AG04449 (cell line): Measurements from ENCODE around the gene C11orf52.
"Not testable (repeated sequence)": the region's sequence is repeated elsewhere in the genome, so short reads cannot be mapped to it uniquely, and the experiment has no call there.

Experiments
- CTCF ChIA-PET: fragments of 350-600 bp; formaldehyde crosslinking; extraction: SDS; loops from one replicate; lab custom pipeline; 2021; ENCODE audit warnings: antibody characterized with exemption; lab: Yijun Ruan, JAX
- POLR2A ChIA-PET: fragments of 400-600, 350-600 bp; formaldehyde crosslinking; extraction: SDS; loops from one replicate; lab custom pipeline; 2020; ENCODE audit warnings: antibody characterized with exemption, inconsistent platforms; lab: Yijun Ruan, JAX
- DNase-seq: peaks from one replicate; pipeline ENCODE4 v3.0.0-alpha.2; 2010; ENCODE audit warnings: low read depth, low spot score
- H3K4me3 ChIP-seq: 2 replicates; pipeline ENCODE4 v1.5.1; 2011; ENCODE audit warnings: low read depth, mild to moderate bottlenecking, control low read depth, low read length
- TF ChIP-seq, protein P1 (sequence below): IDR thresholded peaks from one replicate; pipeline ENCODE4 v1.5.1; 2011; ENCODE audit warnings: mild to moderate bottlenecking, moderate library complexity, low read length, control low read depth, inconsistent platforms; ENCODE audit not compliant: insufficient read depth; ENCODE audit errors: missing control alignments

The C11orf52 gene

GRCh38 chr11:111878385-111878848, 40.3 kb upstream of the C11orf52 start:
- ChIA-PET POLR2A (no interaction called here), CTCF (interaction anchor here (0.7 to 4.2 kb wide), 16 partner anchors 9 to 206 kb away, joined by 3 to 50 read pairs (median 4); no protein-coding TSS in a partner anchor)
- peak overlapping the region; percentile 94 for H3K4me3 ChIP-seq
- DNase-seq, result no peak
- TF ChIP-seq, protein P1, sequence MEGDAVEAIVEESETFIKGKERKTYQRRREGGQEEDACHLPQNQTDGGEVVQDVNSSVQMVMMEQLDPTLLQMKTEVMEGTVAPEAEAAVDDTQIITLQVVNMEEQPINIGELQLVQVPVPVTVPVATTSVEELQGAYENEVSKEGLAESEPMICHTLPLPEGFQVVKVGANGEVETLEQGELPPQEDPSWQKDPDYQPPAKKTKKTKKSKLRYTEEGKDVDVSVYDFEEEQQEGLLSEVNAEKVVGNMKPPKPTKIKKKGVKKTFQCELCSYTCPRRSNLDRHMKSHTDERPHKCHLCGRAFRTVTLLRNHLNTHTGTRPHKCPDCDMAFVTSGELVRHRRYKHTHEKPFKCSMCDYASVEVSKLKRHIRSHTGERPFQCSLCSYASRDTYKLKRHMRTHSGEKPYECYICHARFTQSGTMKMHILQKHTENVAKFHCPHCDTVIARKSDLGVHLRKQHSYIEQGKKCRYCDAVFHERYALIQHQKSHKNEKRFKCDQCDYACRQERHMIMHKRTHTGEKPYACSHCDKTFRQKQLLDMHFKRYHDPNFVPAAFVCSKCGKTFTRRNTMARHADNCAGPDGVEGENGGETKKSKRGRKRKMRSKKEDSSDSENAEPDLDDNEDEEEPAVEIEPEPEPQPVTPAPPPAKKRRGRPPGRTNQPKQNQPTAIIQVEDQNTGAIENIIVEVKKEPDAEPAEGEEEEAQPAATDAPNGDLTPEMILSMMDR, result no peak

- ChIA-PET POLR2A (no interaction called here), CTCF (interaction anchor here (0.9 to 4.2 kb wide), 14 partner anchors 8 to 206 kb away, joined by 3 to 50 read pairs (median 4); partner anchors contain the start of gene ALG9)
- DNase-seq, result peak; percentile 76
- TF ChIP-seq, protein P1, result peak; percentile 95
- peak within 1 kb of the TSS; percentile 94 for H3K4me3 ChIP-seq
Observed at GRCh38 chr11:111878849-111879636, 39.7 kb upstream of the C11orf52 start, which contains the start of the genes CFAP68 and FDXACB1. Gene CFAP68 (plus strand): TSS chr11:111879541. CDS start chr11:111879561, 20 bp downstream. Gene FDXACB1 (minus strand): TSS chr11:111879165. CDS start chr11:111879132, 33 bp downstream.

DNA sequence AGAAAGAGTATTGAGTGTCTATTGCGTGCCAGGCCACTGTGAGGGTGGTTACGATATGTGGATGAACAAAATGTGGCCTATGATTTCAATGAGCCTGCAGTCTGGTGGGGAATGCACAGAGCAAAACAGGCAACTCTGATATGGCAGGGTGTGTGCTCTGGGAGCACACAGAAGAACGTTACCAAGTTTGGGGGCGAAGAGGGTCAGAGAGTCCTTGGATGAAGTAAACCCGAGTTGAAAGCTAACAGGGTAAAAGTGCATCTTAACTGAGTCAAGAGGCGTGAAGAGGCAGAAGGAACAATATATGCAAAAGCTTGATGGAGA, 39.1 kb upstream of the C11orf52 start:
- peak overlapping the region; percentile 94 for H3K4me3 ChIP-seq
- POLR2A ChIA-PET, result no interaction called here
- DNase-seq, result no peak
- CTCF ChIA-PET, result interaction anchor here (1.0 to 2.8 kb wide), 8 partner anchors 8 to 117 kb away, joined by 3 to 26 read pairs (median 3); partner anchors contain the start of gene ALG9
- TF ChIP-seq, protein P1, result no peak

- CTCF ChIA-PET, result interaction anchor here (0.7 to 2.8 kb wide), 10 partner anchors 9 to 138 kb away, joined by 3 to 26 read pairs (median 4); no protein-coding TSS in a partner anchor
- H3K4me3 ChIP-seq, result no peak overlapping the region
- TF ChIP-seq, protein P1, result no peak
- DNase-seq, result no peak
- POLR2A ChIA-PET, result interaction anchor here (0.6 kb wide), 1 partner anchor 18 kb away, joined by 5 read pairs; no protein-coding TSS in a partner anchor
Observed at GRCh38 chr11:111882202-111882601, 36.5 kb upstream of the C11orf52 start.

DNA sequence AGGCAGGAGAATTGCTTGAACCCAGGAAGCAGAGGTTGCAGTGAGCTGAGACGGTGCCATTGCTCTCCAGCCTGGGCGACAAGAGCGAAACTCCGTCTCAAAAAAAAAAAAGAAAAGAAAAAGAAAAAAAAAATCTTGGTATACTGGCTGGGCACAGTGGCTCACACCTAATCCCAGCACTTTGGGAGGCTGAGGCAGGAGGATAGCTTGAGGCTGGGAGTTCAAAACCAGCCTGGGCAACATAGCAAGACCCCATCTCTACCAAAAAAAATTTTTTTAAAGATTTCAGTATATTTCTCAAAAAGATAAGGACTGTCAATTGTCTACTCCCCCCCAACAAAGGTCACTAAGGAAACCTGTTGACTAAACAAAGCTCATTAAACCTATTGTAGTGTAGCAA, 33.7 kb upstream of the C11orf52 start:
- H3K4me3 ChIP-seq, DNase-seq, POLR2A ChIA-PET: not testable (repeated sequence)
- CTCF ChIA-PET, result interaction anchor here (1.1 to 1.7 kb wide), 3 partner anchors 47 to 396 kb away, joined by 3 to 4 read pairs (median 3); no protein-coding TSS in a partner anchor

GRCh38 chr11:111886032-111886431, 32.7 kb upstream of the C11orf52 start:
- H3K4me3 ChIP-seq, result no peak overlapping the region
- POLR2A ChIA-PET, result no interaction called here
- TF ChIP-seq, protein P1, result no peak
- CTCF ChIA-PET, result interaction anchor here (1.5 to 1.7 kb wide), 2 partner anchors 45 to 111 kb away, joined by 3 to 4 read pairs; no protein-coding TSS in a partner anchor
- DNase-seq, result no peak
